CD4-positive, alpha-beta T cell treated with Interleukin-2 at 100 ng/mL for 4 hours (primary cell): ENCODE data around the gene TNFSF10.
"Not testable (repeated sequence)": the region's sequence is repeated elsewhere in the genome, so short reads cannot be mapped to it uniquely, and the experiment has no call there.

Experiments used
- DNase-seq: peaks from one replicate; pipeline ENCODE4 v3.0.0-alpha.2; 2020; ENCODE audit warnings: low spot score

TNFSF10 gene

GRCh38 chr3:172522871-172523818, at the start of gene TNFSF10:
TSS of gene TNFSF10 (minus strand) at chr3:172523430. CDS start at chr3:172523384, 46 bp downstream.
- DNase-seq, result peak; percentile 76

DNA sequence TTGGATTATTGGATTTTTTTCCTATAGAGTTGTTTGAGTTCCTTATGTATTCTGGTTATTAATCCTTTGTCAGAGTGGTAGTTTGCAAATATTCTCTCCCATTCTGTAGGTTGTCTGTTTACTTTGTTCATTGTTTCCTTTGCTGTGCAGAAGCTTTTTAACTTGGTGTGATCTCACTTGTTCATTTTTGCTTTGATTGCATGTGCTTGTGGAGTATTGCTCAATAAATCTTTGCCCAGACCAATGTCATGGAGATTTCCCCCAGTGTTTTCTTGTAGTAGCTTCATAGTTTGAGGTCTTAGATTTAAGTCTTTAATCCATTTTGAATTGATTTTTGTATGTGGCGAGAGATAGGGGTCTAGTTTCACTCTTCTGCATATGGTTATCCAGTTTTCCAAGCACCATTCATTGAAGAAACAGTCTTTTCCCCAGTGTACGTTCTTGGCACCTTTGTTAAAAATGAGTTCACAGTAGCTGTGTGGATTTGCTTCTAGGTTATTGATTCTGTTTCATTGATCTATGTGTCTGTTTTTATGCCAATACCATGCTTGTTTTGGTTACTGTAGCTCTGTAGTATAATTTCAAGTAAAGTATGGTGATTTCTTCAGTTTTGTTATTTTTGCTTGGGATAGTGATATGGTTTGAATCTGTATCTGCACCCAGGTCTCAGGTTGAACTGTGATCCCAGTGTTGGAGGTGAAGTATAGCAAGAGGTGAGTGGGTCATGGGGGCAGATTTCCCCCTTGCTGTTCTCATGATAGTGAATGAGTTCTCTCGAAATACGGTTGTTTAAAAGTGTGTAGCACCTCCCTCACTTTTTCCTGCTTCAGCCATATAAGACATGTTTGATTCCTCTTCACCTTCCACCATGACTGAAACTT, 46.1 kb upstream of the TNFSF10 start:
- no peak for DNase-seq

DNA sequence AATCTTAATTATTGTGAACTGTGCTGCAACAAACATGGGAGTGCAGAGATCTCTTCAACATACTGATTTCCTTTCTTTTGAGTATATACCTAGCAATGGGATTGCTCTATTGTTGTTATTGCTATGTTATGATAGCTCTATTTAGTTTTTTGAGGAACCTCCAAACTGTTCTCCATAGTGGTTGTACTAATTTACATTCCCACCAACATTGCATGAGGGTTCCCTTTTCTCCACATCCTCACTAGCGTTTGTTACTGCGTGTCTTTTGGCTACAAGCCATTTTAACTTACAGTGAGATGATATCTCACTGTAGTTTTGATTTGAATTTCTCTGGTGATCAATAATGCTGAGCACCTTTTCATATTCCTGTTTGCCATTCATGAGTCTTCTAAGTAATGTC, 45.5 kb upstream of the TNFSF10 start:
- DNase-seq, result no peak

DNA sequence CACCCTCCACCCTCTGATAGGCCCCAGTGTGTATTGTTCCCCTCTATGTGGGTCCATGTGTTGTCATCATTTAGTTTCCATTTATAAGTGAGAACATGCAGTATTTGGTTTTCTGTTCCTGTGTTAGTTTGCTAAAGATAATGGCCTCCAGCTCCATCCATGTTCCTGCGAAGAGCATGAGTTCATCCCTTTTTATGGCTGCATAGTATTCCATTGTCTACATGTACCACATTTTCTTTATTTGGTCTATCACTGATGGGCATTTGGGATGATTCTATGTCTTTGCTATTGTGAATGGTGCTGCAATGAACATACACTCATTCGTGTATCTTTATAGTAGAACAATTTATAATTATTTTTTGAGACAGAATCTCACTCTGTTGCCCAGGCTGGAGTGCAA, 43.6 kb upstream of the TNFSF10 start:
- not testable (repeated sequence) for DNase-seq

DNA sequence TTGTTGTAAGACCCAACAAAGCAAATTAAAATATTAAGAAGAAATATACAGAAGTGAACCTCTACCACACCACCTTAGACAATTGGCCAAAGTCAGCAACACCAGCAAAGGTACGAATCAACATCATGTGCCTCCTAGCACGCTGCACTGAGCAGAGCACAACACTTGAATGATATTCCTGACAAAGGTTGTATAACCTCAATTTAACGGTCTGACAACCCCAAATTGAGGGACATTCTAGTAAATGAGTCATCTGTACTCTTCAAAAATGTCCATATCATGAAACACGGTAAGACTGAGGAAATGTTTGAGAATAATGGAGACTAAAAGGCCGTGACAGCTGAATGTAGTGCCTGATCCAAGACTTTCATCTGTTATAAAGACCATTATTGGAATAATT, 41.3 kb upstream of the TNFSF10 start:
- DNase-seq, result no peak

DNA sequence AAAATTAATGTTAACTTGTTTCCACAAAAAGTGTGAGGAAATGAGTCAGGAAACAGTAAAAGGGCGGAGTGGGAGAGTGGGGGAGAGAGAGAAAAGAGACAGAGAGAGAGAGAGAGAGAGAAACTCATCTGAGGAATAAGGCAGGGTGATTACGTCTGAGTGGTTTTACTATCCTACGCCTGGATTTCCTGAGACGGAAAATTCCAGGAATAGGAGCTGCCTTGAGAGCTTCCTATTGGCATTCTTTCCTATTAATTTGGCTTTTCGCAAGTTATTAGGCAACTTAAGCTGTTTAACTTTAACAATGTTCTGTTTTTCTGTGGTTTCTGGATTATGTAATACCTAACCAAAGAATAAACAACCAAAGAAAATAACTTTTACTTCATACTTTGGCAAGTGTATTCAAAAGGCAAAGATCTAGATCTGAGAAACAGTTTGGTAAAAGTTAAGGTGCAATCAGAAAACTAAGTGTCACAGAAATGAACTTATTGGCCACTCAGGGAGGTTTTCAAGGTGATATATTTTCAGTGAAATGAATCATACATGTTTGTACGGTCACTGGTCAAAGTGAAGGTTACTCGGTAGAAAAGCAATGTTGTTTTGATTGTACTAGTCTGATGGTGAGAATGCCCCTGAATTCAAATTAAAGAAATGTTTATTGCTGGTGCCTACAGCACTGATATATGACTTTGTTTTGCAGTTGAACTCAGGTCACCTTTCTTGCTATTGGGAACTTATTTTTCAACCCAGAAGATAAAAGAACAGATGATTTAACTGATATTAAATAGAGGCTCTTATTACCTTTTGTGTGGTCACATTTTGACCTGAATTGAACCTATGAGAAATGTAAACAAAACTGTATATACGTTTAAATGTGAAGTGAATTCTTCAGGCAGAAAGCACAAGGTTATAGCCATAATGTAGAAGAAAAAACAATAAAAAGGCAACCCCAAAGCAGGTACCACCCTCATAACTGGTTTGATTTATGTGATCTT, 39.9 kb upstream of the TNFSF10 start:
- DNase-seq, result peak; percentile 52

- no peak for DNase-seq
These were observed 38.8 kb upstream of the TNFSF10 start for GRCh38 chr3:172561897-172562640.

DNA sequence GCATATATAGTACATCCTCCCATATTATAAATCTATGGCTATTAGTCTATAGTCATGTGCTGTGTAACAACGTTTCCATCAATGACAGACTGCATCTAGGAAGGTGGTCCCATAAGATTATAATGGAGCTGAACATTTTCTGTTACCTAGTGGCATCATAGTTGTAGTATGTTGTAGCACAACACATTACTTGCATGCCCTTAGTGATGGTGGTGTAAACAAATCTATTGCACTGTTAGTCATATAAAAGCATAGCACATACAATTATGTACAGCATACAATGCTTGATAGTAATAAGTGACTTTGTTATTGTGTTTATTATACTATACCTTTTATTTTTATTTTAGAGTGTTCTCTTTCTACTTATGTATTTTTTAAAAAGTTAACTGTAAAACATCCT, 37.4 kb upstream of the TNFSF10 start:
- DNase-seq, result no peak

DNA sequence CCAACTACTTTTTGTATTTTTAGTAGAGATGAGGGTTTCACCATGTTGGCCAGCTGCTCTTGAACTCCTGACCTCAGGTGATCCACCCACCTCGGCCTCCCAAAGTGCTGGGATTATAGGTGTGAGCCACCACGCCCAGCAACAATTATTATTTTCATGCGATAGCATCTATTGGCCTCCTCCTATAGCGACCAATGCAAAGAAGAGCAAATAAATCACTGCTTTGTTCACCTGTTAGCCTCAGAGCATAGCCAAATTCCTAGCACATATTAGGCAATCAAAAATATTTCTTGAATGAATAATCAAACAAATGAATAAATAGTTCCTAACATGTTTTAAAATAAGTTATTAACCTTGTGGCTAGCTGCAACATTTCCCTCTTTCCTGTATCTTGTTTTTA, 36.8 kb upstream of the TNFSF10 start:
- no peak for DNase-seq

GRCh38 chr3:172559020-172559419, 35.8 kb upstream of the TNFSF10 start:
- no peak for DNase-seq

- no peak for DNase-seq
These were observed 34.4 kb upstream of the TNFSF10 start for GRCh38 chr3:172557515-172558220.

DNA sequence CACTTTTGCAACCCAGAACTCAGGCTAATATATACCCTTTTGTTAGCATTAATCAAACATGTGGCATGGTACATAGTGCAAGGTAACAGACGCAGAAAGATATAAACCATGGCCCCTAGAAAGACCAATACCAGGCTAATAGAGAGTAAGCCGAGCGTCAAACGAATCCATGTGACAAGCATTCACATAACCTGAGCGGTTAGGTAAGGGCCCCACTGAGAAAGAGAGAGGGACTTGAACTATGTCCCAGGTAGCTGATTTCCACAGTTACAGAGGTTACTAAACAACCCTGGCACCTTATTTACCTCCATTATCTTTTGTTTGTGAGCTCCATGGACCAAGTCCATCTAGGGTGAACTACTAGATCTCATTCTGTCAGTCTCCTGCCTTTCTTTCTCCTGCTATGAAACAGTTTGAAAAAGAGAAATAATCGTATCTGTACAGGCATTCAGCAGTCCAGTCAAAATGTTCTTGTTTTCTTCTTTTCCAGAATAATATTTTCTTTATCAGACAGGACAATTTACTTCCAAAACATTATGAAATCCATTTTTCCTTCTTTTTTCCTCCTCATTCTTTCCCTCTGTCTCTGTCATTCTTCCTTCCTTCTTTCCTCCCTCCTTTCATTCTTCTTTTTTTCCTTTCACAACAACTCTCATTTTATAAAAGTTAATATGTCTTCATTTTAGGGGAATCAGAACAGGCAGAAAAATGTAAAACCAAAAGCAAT, 30.5 kb upstream of the TNFSF10 start:
- DNase-seq, result no peak

DNA sequence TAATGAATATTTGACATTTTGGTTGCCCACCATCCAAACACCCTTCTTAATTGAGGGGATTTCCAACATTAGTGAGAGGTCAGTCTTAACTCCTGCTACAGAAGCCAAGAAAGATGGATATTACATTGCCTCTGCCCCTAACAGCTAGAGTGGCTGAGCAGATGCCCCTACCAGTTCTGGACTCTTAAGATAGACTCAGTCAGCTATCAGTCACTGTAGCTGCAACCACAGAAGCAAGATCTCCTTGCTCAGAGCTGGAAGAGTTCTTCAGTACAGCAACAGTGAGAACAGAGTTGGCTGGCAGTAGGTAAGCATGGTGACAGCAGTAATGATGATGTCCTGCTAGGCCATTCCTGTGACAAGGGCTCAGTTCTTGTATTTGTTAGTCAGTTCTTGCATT, 29.4 kb upstream of the TNFSF10 start:
- DNase-seq, result no peak

DNA sequence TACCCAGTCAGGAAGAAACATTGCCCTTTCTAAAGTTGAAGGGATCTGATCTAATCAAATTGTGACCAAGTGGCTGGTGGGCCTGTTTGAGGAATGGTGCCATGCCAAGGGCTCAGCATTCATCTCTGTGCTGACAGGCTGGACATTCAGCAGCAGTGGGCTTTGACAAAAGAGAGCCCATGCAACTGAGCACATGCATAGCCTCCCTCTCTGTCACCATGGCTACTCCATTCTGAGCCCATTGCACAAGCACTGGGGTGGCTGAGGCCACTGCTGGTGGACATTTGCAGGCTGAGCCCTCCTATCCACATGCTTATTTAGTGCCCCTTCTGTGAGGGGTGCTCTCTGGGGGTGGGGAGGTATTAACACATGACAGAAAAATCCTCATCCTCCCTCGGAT, 28.6 kb upstream of the TNFSF10 start:
- no peak for DNase-seq

DNA sequence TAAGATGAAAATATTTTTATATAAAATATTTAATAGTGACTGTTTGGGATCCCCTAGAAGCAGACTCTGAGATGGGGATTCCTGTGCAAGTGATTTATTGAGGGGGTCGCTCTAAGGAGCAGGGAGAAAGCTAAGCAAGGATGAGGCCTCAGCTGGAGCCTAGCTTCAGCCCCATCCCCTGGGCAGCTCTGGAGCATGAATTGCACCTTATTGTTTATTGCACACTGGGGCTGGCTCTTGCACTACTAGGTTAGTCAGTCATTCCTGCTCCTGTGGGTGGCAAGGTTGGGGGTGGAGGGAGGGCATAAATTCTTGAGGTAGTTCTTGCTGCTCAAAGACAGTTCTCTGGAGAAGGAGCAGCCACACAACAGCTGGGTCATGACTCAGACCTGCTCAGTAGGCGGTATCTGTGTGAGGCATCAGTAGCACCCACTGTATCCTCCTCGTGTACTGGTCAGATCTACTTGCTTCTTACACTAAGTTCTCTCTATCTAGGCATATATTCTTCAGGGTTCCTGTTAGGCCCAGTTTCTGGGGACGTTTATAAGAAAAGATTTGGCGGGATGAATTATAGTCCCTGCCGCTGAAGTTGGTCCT, 27.2 kb upstream of the TNFSF10 start:
- peak; percentile 68 for DNase-seq

- no peak for DNase-seq
These were observed 25.9 kb upstream of the TNFSF10 start for GRCh38 chr3:172549144-172549543.

- no peak for DNase-seq
These were observed 23.5 kb upstream of the TNFSF10 start for GRCh38 chr3:172546628-172547214.

- no peak for DNase-seq
These were observed 22.9 kb upstream of the TNFSF10 start for GRCh38 chr3:172546105-172546504.

GRCh38 chr3:172544404-172544803, 21.2 kb upstream of the TNFSF10 start:
- DNase-seq, result no peak
